ENCODE measurements around the gene TLX1. TPM values are rescaled to one million over a fixed set of nuclear protein-coding genes. Genes with fewer than 3 reads are reported as not detected.

Gene TLX1
- total and polyA plus RNA-seq, 4 donors, result not detected

DNA sequence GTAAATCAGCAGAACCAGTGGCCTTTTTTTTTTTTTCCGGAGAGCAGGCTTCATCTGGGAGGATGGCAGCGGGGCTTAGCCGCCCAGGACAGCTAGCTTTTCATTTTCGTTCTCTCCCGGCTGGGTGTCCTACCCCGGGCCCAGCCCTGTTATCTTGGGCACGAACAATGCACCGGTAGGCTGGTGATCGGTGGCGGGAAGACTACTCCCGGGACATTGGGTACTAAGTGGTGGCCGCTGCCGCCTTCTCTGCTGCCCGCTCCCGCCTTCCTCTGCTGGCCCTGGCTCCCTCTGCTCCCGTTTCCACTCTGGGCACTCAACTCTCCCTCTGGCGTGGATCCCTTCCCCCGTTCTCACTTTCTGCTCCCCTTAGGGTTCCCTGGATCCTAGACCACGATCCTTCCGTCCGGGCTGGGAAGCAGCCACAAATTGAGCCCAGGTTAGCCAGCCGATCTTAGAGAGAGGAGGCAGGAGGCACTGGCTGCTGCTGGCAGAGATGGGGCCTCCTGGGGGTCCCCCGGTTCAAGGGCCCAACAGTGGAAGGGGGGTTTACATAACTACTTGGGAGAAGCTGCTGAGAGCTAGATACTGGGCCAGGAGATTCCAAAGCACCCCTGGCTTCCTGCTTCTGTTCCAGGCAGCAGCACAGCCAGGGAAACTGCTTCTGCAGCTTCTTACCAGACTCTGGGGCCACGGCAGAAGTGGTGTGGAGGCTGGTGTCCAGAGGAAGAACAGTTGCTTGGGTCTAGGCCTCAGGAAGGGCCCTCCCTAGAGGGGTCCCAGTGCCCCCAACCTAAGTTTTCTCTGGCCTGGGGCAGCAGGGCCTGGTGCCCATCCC, 1.8 kb downstream of the TLX1 start:
- H3K4me1 ChIP-seq (ENCODE audit: control insufficient read depth in 5 of 5, insufficient read depth in 5 of 5, low read length in 5 of 5), result peaks cover 0 to 32% (median 10%) of the 10 kb centered on the region in 5 donors
- no peak overlapping the region for H3K9ac ChIP-seq (ENCODE audit: insufficient read depth in 1 of 2, low read length in 2 of 2)
- ATAC-seq (ENCODE audit: insufficient read depth, low FRiP score), result no peak
- TF ChIP-seq, protein P1, sequence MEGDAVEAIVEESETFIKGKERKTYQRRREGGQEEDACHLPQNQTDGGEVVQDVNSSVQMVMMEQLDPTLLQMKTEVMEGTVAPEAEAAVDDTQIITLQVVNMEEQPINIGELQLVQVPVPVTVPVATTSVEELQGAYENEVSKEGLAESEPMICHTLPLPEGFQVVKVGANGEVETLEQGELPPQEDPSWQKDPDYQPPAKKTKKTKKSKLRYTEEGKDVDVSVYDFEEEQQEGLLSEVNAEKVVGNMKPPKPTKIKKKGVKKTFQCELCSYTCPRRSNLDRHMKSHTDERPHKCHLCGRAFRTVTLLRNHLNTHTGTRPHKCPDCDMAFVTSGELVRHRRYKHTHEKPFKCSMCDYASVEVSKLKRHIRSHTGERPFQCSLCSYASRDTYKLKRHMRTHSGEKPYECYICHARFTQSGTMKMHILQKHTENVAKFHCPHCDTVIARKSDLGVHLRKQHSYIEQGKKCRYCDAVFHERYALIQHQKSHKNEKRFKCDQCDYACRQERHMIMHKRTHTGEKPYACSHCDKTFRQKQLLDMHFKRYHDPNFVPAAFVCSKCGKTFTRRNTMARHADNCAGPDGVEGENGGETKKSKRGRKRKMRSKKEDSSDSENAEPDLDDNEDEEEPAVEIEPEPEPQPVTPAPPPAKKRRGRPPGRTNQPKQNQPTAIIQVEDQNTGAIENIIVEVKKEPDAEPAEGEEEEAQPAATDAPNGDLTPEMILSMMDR (IDR thresholded peaks at IDR 0.05; ENCODE audit: control extremely low read depth, extremely low read depth), result no peak
- no peak overlapping the region for H3K4me3 ChIP-seq
- peaks cover 0 to 5% (median 0%) of the 10 kb centered on the region in 4 donors for H3K9me3 ChIP-seq (ENCODE audit: control insufficient read depth in 4 of 4, insufficient read depth in 3 of 4, low read length in 3 of 4)
- no peak for DNase-seq
- no peak overlapping the region for H3K27ac ChIP-seq (ENCODE audit: low read depth in 1 of 2, low read length in 1 of 2)
- no peaks in the 10 kb centered on the region for H3K36me3 ChIP-seq (ENCODE audit: control insufficient read depth in 4 of 4, insufficient read depth in 4 of 4, low read length in 4 of 4)
- peaks cover 17 to 92% (median 90%) of the 10 kb centered on the region in 3 donors for H3K27me3 ChIP-seq (ENCODE audit: control insufficient read depth in 3 of 3, insufficient read depth in 3 of 3, low read length in 2 of 3)
- 12% methylated on average over 24 of the region's 24 CpGs for WGBS, 2 donors

DNA sequence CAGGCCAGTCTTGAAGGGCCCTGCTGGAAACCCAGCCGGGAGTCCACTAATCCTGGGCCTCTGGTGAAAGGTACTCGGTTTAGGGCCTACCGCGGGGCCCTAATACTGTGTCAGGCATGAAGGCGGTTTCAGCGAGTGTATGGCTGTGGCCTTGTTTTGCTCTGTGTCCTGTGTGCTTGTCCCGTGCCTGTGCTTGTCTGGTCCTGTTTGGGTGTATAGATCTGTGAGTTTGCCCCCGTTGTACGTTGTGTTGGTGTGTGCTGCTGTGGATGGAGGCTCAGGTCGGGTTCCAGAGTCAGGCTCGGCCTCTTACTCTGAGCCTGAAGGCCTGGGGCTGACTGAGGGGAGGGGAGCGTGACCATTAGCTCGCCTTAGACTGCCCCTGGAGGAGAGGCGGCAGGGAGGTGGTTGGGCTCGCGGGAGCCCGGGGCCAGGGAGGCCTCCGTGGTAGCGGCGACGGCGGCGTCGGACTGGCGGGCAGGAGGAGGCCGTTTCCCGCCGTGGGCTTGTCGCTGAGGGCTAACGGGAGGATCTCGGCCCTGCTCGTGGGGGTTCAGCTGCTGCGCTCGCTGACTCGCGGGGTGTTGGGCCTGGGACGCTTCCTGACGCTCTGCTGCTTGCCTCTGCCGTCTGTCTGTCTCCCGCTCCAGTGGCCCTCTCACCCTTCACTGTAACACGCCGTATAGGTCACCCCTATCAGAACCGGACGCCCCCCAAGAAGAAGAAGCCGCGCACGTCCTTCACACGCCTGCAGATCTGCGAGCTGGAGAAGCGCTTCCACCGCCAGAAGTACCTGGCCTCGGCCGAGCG, 2.6 kb downstream of the TLX1 start:
- no peak for DNase-seq
- no peak overlapping the region for H3K9ac ChIP-seq (ENCODE audit: insufficient read depth in 1 of 2, low read length in 2 of 2)

DNA sequence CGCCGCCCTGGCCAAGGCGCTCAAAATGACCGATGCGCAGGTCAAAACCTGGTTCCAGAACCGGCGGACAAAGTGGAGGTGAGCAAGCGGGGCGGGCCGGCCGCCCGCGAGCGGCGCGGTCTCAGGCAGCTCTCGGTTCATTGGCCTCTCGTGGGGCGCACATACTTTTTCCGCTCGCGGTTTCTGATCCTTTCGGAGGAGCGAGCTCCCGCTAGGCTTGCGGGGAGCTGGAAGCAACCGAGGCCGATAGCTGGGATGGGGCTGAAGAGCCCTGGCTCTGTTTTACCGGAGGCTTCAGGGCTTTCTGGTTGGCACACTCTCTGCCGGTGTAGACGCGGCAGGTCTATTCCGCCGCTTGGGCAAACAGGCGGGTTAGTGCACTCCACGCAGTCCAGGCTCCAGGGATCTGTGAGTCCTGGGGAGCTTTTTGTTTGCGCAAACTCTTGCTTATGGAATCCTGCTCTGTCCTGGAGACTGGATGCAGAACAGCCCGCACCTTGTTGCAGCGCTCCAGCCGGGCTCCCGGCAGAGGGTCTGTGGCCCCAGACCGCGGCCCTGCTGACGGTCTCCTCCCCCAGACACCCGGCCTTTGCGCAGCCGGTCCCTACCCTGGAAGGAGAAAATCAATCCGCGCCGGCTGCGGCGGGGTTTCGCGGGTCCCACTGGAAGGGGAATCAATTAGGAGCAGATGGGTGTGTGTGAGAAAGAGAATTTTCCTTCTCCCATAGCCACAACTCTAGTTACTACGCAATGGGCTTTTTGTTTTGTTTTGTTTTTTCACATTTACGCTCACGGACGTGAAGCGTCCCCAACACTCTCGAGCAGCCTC, 3.4 kb downstream of the TLX1 start:
- H3K27ac ChIP-seq (ENCODE audit: low read depth in 1 of 2, low read length in 1 of 2), result no peak overlapping the region
- H3K9ac ChIP-seq (ENCODE audit: insufficient read depth in 1 of 2, low read length in 2 of 2), result no peak overlapping the region
- ATAC-seq (ENCODE audit: insufficient read depth, low FRiP score) (no peak), DNase-seq (peak in 1 of 3 donors; percentile 21)
- no peaks in the 10 kb centered on the region for H3K36me3 ChIP-seq (ENCODE audit: control insufficient read depth in 4 of 4, insufficient read depth in 4 of 4, low read length in 4 of 4)
- TF ChIP-seq, protein P1 (IDR thresholded peaks at IDR 0.05; ENCODE audit: control extremely low read depth, extremely low read depth), result no peak
- H3K4me3 ChIP-seq, result no peak overlapping the region
- 2 to 3% methylated on average over 50 to 60 of the region's 60 CpGs for WGBS, 2 donors
- peaks cover 0 to 32% (median 10%) of the 10 kb centered on the region in 5 donors for H3K4me1 ChIP-seq (ENCODE audit: control insufficient read depth in 5 of 5, insufficient read depth in 5 of 5, low read length in 5 of 5)
- peaks cover 19 to 92% (median 92%) of the 10 kb centered on the region in 3 donors for H3K27me3 ChIP-seq (ENCODE audit: control insufficient read depth in 3 of 3, insufficient read depth in 3 of 3, low read length in 2 of 3)
- peaks cover 0 to 5% (median 0%) of the 10 kb centered on the region in 4 donors for H3K9me3 ChIP-seq (ENCODE audit: control insufficient read depth in 4 of 4, insufficient read depth in 3 of 4, low read length in 3 of 4)

More for the DNA sequence above, 2.6 kb downstream of the TLX1 start:
- no peak overlapping the region for H3K27ac ChIP-seq (ENCODE audit: low read depth in 1 of 2, low read length in 1 of 2)
- peaks cover 0 to 32% (median 10%) of the 10 kb centered on the region in 5 donors for H3K4me1 ChIP-seq (ENCODE audit: control insufficient read depth in 5 of 5, insufficient read depth in 5 of 5, low read length in 5 of 5)
- H3K9me3 ChIP-seq (ENCODE audit: control insufficient read depth in 4 of 4, insufficient read depth in 3 of 4, low read length in 3 of 4), result peaks cover 0 to 5% (median 0%) of the 10 kb centered on the region in 4 donors
- no peak for ATAC-seq (ENCODE audit: insufficient read depth, low FRiP score)
- TF ChIP-seq, protein P1 (IDR thresholded peaks at IDR 0.05; ENCODE audit: control extremely low read depth, extremely low read depth), result no peak
- H3K36me3 ChIP-seq (ENCODE audit: control insufficient read depth in 4 of 4, insufficient read depth in 4 of 4, low read length in 4 of 4), result no peaks in the 10 kb centered on the region
- no peak overlapping the region for H3K4me3 ChIP-seq
- peaks cover 17 to 92% (median 90%) of the 10 kb centered on the region in 3 donors for H3K27me3 ChIP-seq (ENCODE audit: control insufficient read depth in 3 of 3, insufficient read depth in 3 of 3, low read length in 2 of 3)
- 12 to 14% methylated on average over 51 to 54 of the region's 54 CpGs for WGBS, 2 donors
